Bone marrow (tissue), 2 donors: ENCODE measurements around the gene GDAP1L1.
"Not testable (repeated sequence)": the region's sequence is repeated elsewhere in the genome, so short reads cannot be mapped to it uniquely, and the experiment has no call there.

Experiments
- DNase-seq, 2 donors: peaks; one replicate each; lab custom pipeline; 2025; lab: John Stamatoyannopoulos, UW

GDAP1L1 gene

GRCh38 chr20:44255942-44256341 is 8.8 kb downstream of the GDAP1L1 start:
- DNase-seq: no peak

- no peak for DNase-seq
These were observed 9.9 kb downstream of the GDAP1L1 start for GRCh38 chr20:44256961-44257360.

- DNase-seq: no peak
These were observed 11.2 kb downstream of the GDAP1L1 start for GRCh38 chr20:44258226-44258890.

GRCh38 chr20:44264287-44264686 is 17.2 kb downstream of the GDAP1L1 start:
- DNase-seq: no peak

- no peak for DNase-seq
These were observed 21.7 kb downstream of the GDAP1L1 start for GRCh38 chr20:44268802-44269201.

GRCh38 chr20:44271915-44272663 is 25.0 kb downstream of the GDAP1L1 start:
- DNase-seq: no peak

- no peak for DNase-seq
These were observed 26.4 kb downstream of the GDAP1L1 start for GRCh38 chr20:44273231-44274215.

- DNase-seq: no peak
These were observed 27.4 kb downstream of the GDAP1L1 start for GRCh38 chr20:44274303-44275017.

- DNase-seq: no peak
These were observed 32.1 kb downstream of the GDAP1L1 start for GRCh38 chr20:44279228-44279627.

- no peak for DNase-seq
These were observed 33.3 kb downstream of the GDAP1L1 start for GRCh38 chr20:44280387-44280786.

GRCh38 chr20:44282192-44282591 is 35.1 kb downstream of the GDAP1L1 start:
- DNase-seq: no peak

- DNase-seq: no peak
These were observed 36.9 kb downstream of the GDAP1L1 start for GRCh38 chr20:44284032-44284431.

- no peak for DNase-seq
These were observed 40.4 kb downstream of the GDAP1L1 start for GRCh38 chr20:44287272-44288097.

GRCh38 chr20:44288252-44288651 is 41.1 kb downstream of the GDAP1L1 start:
- no peak for DNase-seq

- DNase-seq: no peak
These were observed 44.6 kb downstream of the GDAP1L1 start for GRCh38 chr20:44291754-44292153.

GRCh38 chr20:44296011-44296410 is 48.9 kb downstream of the GDAP1L1 start:
- no peak for DNase-seq

- DNase-seq: no peak
These were observed 50.6 kb downstream of the GDAP1L1 start for GRCh38 chr20:44297721-44298120.

- not testable (repeated sequence) for DNase-seq
These were observed 52.0 kb downstream of the GDAP1L1 start for GRCh38 chr20:44299011-44299535.

GRCh38 chr20:44301285-44301684 is 54.2 kb downstream of the GDAP1L1 start:
- no peak for DNase-seq

- DNase-seq: no peak
These were observed 55.0 kb downstream of the GDAP1L1 start for GRCh38 chr20:44302026-44302669.
